MM.1S (cell line): ENCODE data around the gene MAGI2.

ENCODE experiments used
- EZH2 ChIP-seq: fragments of 300-600 bp; sonication (generic); optimal IDR thresholded peaks from 2 replicates; pipeline ENCODE3; 2017; ENCODE audit warnings: low read depth, mild to moderate bottlenecking, antibody characterized with exemption, low read length, mixed read lengths
- TF ChIP-seq, protein P1 (sequence below): fragments of 300-600 bp; sonication (generic); IDR thresholded peaks from 2 replicates; pipeline ENCODE4 v1.5.1; 2016; ENCODE audit warnings: antibody characterized with exemption, low read length, mixed read lengths

DNA sequence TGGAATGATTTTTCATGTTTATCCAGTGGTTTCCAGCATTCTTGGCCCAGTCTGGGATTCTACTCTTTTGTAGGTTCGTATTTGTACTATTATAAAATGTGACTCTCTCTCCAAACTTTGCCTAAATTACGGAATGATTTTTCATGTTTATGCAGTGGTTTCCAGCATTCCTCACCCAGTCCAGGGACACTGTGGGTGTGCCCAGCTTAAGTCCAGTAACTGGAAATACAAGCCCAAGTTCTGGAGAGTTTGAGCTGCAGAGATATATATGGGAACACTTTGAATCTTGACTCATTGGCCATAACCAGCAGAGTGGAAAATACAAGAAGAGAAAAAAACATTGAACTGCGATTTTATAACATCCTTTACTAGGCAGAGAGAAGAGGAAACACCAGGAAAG is 5.9 kb upstream of the MAGI2 start:
- TF ChIP-seq, protein P1, sequence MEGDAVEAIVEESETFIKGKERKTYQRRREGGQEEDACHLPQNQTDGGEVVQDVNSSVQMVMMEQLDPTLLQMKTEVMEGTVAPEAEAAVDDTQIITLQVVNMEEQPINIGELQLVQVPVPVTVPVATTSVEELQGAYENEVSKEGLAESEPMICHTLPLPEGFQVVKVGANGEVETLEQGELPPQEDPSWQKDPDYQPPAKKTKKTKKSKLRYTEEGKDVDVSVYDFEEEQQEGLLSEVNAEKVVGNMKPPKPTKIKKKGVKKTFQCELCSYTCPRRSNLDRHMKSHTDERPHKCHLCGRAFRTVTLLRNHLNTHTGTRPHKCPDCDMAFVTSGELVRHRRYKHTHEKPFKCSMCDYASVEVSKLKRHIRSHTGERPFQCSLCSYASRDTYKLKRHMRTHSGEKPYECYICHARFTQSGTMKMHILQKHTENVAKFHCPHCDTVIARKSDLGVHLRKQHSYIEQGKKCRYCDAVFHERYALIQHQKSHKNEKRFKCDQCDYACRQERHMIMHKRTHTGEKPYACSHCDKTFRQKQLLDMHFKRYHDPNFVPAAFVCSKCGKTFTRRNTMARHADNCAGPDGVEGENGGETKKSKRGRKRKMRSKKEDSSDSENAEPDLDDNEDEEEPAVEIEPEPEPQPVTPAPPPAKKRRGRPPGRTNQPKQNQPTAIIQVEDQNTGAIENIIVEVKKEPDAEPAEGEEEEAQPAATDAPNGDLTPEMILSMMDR = no peak
- TF ChIP-seq EZH2 = no peak
